ENCODE data around the gene SLC6A18.

SLC6A18 gene

DNA sequence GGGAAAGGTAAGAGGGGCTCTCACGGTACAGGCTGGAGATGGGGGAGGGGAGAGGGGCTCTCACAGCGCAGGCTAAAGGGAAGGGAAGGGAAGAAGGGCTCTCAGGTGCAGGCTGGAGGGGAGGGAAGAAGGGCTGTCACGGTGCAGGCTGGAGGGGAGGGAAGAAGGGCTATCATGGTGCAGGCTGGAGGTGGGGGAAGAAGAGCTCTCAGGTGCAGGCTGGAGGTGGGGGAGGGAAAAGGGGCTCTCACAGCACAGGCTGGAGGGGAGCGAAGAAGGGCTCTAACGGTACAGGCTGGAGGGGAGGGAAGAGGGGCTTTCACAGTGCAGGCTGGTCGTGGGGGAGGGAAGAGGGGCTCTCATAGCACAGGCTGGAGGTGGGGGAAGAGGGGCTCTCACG, 4.6 kb downstream of the SLC6A18 start:
- TF ChIP-seq, protein P1, sequence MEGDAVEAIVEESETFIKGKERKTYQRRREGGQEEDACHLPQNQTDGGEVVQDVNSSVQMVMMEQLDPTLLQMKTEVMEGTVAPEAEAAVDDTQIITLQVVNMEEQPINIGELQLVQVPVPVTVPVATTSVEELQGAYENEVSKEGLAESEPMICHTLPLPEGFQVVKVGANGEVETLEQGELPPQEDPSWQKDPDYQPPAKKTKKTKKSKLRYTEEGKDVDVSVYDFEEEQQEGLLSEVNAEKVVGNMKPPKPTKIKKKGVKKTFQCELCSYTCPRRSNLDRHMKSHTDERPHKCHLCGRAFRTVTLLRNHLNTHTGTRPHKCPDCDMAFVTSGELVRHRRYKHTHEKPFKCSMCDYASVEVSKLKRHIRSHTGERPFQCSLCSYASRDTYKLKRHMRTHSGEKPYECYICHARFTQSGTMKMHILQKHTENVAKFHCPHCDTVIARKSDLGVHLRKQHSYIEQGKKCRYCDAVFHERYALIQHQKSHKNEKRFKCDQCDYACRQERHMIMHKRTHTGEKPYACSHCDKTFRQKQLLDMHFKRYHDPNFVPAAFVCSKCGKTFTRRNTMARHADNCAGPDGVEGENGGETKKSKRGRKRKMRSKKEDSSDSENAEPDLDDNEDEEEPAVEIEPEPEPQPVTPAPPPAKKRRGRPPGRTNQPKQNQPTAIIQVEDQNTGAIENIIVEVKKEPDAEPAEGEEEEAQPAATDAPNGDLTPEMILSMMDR (IDR thresholded peaks at IDR 0.05), result no peak
- no peak for TF ChIP-seq ZFX (IDR thresholded peaks at IDR 0.05; ENCODE audit: borderline replicate concordance)
- no peak overlapping the region for H3K27ac ChIP-seq

DNA sequence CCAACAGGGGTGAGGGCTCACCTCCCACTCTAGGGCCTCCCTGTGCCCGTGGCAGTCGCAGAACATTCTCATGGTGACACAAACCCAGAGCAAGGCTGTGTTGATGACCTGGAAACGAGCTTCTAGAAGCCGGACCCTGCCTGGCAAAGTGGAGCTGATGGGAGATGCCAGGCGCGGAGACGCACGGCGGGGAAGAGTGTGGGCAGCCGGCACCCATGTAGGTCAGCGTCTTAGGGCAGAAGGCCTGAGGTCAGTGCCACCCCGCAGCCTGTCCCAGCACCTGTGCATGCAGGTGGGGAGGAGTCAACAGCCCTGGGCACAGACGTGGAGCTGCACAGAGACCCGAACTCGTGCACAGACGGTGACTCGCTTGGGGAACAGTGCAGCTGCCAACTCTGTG, 5.4 kb downstream of the SLC6A18 start:
- H3K27ac ChIP-seq, result no peak overlapping the region
- TF ChIP-seq, protein P1 (IDR thresholded peaks at IDR 0.05), result no peak
- TF ChIP-seq ZFX (IDR thresholded peaks at IDR 0.05; ENCODE audit: borderline replicate concordance), result no peak

DNA sequence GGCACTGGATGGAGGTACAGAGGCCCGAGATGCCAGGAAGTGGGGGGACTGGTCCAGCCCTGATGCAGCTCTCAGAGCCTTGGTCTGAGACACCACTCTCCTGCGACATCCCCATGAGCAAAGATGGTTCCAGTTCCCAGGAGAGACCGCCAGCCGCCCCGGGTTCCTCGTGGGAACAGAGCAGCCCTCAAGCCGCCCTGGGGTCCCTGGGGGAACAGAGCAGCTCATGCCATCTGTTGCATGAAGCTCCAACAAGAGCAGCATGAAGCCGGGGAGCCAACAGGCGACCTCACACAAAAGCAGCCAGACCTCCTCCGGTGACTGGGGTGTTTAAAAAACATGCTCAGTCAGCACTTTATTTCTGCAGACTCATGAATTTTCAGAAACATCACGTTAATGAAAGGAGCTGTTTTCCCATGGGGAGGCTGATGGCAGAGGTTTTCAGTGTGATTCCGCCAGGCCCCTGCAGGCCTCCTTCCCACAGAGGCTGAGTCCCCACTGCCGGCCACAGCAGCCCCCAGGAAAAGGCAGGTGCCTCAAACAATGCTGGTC, 6.2 kb downstream of the SLC6A18 start:
- no peak for TF ChIP-seq ZFX (IDR thresholded peaks at IDR 0.05; ENCODE audit: borderline replicate concordance)
- TF ChIP-seq, protein P1 (IDR thresholded peaks at IDR 0.05), result no peak

DNA sequence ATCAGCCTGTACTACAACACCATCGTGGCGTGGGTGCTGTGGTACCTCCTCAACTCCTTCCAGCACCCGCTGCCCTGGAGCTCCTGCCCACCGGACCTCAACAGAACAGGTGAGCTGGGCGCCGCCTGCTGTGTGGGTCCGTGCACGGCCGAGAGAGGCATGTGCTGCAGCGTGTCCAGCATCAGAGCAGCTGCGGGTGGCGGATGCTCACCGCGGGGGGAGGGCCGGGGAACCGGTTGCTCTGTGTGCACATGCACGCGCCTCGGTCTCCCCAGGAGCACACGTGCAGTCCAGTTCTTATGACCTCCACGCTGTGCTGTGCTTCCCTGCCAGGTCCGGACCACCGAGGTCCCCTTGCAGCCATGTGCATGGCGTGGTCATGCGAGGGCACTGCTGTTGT, 7.6 kb downstream of the SLC6A18 start:
- TF ChIP-seq, protein P1 (IDR thresholded peaks at IDR 0.05), result peak; percentile 23
- TF ChIP-seq ZFX (IDR thresholded peaks at IDR 0.05; ENCODE audit: borderline replicate concordance), result no peak
- H3K27ac ChIP-seq, result no peak overlapping the region

More for the DNA sequence above, 6.2 kb downstream of the SLC6A18 start:
- no peak overlapping the region for H3K27ac ChIP-seq

DNA sequence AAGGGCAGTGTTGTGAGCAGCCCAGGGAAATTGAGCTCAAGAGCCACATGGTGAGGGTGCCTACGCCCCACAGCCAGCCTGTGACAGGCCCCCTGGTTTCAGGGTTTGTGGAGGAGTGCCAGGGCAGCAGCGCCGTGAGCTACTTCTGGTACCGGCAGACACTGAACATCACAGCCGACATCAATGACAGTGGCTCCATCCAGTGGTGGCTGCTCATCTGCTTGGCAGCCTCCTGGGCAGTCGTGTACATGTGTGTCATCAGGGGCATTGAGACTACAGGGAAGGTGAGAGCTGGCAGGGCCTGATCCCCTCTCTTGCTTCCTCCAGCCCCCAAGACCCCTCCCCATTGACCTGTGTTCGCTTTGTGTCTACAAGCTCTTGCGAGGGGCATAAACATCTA, 10.2 kb downstream of the SLC6A18 start:
- TF ChIP-seq, protein P1 (IDR thresholded peaks at IDR 0.05), result peak; percentile 3; the same call in 1 of the 2 replicates
- TF ChIP-seq ZFX (IDR thresholded peaks at IDR 0.05; ENCODE audit: borderline replicate concordance), result no peak
- no peak overlapping the region for H3K27ac ChIP-seq

DNA sequence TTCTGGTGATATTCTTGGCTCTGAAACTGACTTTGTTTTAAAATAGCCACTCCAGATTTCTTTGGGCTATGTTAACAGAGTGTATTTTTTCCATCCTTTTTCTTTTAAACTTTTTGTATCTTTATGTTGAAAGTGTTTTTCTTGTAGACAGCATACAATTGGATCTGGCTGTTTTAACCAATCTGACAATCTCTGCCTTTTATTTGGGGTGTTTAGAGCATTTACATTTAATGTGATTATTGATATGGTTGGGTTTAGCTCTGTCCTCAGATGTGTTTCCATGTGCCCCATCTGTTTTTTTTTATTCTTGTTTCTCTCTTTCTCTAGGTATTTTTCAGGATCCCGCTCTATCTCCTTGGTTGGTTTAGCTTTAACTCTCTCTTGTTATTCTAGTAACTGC, 10.7 kb downstream of the SLC6A18 start:
- H3K27ac ChIP-seq, result no peak overlapping the region
- TF ChIP-seq, protein P1 (IDR thresholded peaks at IDR 0.05), result no peak
- TF ChIP-seq ZFX (IDR thresholded peaks at IDR 0.05; ENCODE audit: borderline replicate concordance), result no peak

DNA sequence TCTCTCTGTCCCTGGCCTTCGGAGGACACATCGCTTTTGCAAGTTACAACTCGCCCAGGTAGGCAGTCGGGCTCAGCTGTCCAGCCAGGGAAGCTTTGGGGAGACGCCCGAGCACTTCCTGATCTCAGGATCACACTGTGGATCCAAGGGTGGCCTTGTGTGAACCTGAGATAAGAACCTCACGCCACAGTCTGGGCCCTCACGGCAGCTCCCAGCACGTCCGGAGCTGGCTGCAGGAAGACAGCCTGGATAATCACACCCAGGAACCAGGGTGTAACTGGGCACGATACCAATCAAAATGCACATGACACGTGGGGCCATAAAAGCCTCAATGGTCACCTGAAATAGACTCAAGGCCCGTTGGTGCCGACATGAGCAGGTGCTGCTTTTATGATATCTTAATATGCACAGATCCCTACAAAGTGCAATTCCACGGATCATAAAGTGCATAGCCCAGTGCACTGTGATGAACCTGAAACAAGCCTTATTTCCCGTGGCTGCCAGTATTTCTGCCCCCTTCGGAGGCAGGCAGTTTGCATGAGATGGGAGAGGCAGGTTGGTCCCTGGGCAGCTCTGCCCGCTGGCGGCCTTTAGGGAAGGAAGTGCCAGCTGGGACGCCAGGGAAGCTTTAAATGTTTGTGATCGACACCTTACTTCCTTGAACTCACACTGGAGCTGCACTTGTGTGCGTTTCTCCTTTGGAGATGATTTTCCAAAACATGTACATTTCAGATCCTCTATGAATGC, 14.5 kb downstream of the SLC6A18 start:
- TF ChIP-seq, protein P1 (IDR thresholded peaks at IDR 0.05), result no peak
- no peak for TF ChIP-seq ZFX (IDR thresholded peaks at IDR 0.05; ENCODE audit: borderline replicate concordance)
- no peak overlapping the region for H3K27ac ChIP-seq

Measured in 22Rv1 (cell line).